OCI-LY1 (cell line): ENCODE results near the gene SATB1.

Experiments
- CTCF ChIP-seq: fragments of 200-600 bp; sonication (generic), shearing (Covaris generic); IDR thresholded peaks from 2 replicates; pipeline ENCODE4 v1.5.1; 2017; ENCODE audit warnings: mild to moderate bottlenecking, antibody characterized with exemption, low read length, moderate library complexity, mixed read lengths
- EZH2 ChIP-seq: fragments of 200-600 bp; sonication (generic), shearing (Covaris generic); IDR thresholded peaks from 2 replicates; pipeline ENCODE4 v1.8.0; 2017; ENCODE audit warnings: borderline replicate concordance, mixed run types, mild to moderate bottlenecking, antibody characterized with exemption, low read length, moderate library complexity, mixed read lengths

GRCh38 chr3:18415167-18415566 lies 10.0 kb downstream of the SATB1 start:
- TF ChIP-seq EZH2 (no peak), CTCF (no peak)
